Activated T-cell treated with anti-CD3 and anti-CD28 coated beads for 24 hours (primary cell): ENCODE measurements around the gene C5.

ENCODE experiments used
- DNase-seq: peaks from one replicate; pipeline ENCODE4 v3.0.0-alpha.2; 2020; ENCODE audit warnings: low read depth

C5 gene

DNA sequence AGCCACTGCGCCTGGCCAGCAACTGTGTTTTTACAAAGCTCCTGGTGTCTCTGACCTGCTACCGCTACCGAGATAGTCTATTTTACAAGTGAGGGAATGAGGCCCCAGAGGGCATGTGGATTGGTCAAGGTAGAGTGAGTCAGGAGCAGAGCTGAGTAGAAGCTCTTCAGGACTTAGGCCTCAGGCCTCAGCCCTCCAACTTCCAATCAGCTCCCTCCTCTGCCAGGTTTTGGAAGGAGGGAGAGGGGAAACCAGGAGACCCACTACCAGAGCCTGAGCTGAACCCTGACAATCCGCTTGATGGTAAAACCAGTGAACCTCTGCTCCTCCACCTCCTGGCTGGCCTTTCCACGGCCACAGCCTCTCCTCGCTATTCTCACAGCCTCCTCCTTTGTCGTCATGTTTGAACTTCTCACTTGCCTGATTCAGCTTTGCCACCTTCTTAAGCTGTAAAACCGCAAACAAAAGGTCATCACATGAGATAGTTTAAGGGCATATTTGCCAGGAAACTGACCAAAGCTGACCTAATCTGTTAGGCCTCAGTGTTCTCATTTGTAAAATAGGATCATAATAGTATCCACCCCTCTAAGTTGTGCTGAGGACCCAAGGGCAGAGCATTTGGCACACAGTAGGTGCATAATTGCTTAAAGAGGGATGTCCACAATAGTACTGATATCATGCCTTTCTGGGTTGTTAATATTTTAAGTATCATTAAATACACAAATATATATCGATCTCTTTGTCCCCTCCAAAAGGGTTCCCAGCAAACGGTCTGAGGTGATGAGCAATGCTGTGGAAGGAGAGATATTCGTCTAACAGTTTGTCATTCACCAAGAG is 125.2 kb downstream of the C5 start:
- no peak for DNase-seq

DNA sequence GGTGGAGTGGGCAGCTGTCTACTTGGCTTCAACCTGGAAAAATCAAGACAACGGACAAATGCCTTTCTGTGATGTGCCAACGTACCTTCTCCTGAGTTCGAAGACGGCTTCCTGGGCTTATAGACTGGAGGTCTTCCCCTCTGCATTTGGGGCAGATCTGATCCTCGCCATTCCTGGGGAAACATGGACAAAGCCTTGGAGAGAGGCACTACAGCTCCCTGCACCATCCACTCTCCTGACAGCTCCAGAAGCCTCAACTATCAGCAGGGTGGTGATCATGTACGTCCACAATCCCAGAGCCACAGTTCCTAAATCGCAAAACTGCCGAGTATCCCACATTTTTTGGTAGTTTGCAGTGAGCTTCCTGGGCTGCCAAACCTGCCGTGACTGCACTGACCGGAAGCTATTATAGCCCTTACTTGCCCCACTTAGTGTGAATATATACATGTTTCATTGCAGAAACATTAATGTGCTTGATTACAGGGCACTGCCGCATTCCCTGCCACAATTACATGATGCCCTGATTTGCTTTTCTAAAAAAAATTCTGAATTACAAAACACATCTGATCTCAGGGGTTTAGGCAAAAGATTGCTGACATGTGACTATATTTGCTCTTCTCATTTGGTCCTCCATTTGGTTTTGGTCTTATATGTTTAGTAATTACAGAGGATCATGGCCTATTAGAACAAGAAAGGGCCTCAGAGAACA is 126.3 kb downstream of the C5 start:
- DNase-seq, result no peak

DNA sequence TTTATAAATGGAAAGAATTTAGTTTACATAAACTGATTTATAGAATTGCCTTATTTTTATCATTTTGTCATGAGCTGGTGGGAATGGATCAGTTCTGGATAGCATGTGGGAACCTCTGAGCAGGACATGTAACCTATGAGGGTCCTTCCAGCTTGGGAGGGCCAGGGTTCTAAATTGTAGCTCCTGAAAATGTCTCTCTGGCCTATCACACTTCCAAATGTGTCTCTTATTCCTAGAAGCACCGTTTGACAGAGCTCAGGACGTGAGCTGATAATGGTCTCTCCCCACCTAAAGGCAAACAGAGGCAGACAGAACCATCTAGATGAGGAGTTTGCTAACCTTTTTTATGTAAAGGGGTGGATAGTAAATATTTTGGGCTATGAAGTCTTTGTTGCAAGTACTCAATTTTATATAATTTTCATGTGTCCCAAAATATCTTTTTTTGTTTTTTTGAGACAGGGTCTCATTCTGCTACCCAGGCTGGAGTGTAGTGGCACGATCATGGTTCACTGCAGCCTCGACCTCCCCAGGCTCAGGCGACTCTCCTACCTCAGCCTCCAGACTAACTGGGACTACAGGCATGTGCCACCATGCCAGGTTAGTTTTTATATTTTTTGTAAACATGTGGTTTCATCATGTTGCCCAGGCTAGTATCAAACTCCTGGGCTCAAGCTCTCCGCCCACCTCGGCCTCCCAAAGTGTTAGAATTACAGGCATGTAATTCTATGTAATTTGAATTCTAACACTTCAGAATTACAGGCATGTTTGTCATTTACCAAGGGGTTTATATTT is 127.5 kb downstream of the C5 start:
- DNase-seq, result no peak

DNA sequence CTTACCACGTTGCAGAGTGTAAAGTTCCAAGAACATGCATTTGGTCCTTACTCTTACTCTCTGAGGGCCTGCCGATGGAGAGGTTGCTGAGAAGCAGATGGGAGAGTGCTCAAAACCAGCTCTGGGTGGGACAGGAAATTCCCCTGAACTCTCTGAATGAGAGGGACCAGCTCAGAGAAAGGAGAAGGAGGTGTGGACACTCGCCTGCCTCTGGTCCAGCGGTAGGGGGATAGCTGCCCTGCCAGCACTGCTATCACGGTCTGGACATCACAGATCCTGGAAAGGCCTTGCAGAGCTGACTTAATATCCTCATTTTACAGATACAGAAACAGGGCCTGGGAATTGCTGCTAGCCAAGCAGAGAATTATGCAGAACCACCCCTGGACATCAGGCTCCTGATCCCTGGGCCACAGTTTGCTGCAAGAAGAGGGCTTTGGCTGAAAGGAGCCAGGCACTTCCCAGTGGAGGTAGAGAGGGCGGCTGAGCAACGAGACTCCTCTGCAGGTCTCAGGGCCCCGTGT is 128.4 kb downstream of the C5 start:
- no peak for DNase-seq

DNA sequence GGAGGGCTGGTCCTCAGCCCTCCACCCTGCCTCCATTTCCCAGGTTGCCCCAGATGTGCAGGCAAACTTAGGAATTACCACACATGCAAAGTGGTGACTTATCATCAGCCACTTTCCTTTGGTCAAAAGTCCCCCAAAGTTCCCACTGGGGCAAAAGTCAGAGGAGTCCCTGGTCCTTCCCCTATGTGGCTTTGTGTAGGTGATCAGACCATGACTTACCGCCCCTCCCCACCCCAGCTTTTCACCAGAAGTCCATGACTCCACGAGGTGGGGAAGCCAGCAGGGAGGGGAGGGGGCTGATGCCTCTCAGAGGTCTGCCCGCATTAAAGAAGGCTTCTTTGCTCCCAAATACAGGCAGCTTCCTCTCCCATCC is 129.3 kb downstream of the C5 start:
- DNase-seq, result no peak

DNA sequence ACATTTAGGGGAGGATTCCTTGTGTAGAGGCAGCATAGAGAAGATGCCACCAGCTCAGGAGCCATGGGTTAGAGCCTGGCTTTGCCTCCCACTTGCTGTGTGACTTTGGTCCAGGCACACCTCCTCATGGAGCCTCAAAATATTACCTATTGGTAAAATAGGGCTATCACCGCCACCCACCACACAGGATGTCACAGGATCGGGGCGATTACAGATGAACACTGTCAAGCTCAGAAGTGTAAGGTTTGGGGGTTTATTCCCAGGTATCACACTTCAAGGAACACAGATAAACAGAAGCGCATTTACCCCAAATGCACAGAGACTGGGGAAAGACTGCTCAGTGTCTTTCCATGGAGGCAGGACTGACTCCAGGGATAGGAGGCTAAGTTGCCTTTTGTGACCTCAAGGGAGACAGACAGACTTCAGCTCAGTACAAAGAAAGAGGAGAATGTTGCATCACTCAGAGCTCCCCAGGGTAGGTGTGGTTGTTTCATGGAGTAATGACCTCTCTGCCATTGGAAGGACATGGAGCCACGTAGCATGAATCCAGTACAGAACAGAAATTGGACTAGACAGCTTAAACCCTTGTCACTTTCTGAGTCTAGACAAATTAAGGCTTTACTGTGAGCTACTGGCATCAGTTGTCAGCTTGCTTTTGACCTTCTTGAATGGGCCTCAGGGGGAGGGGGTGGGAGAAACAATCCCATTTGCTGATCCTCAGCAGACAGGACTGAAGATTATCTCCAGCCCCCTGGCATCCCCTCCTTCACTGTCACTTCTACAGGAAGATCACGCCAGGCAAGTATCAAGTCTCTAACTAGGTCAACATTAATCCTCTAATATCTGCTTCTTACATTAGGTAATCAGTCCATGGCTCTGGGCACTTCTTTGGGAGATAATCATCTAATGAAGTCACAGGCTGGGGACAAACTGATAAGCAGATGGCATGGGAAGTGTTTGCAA is 130.0 kb downstream of the C5 start:
- no peak for DNase-seq

DNA sequence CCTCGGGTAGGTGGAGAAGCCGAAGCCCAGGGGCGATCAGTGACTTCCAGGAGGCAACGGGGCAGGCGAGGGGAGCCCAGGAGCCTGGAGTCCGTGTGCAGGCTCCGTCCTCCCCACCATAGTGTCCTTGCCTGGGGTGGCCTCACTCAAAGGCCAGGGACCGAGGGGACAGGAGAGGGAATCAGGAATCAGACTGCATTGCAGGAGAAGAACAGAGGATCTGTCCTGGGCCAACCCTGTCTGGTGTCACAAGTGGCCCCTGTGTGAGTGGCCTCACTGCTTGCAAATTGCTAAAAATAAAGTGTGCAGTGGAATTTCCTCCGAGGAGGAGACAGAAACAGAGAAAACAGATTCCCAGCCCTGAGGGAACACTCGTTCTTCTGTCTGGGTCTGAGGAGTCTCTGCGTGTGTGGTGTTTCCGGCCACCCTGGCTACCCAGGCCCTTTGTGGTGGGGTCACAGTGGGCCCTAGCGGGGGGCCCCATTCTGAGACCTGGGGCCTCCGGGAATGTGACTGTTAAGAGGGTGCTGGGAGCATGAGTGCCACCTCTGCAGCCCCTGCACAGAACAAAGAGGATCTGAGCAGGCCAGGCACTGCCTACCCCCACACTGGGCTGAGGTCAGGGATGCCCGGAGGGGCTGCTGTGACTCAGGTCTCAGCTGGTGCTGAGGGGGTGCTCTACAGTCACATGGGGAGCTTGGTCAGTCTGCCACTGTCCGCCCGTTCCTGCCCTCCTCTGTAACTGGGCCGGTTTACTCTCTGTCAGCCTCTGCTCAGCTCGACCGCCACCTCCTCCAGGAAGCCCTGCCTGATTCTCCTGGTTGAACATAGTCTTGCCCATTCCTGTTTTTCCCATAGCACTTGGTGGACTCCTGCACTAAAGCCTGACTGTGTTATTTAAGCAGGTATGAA is 130.9 kb downstream of the C5 start:
- no peak for DNase-seq

DNA sequence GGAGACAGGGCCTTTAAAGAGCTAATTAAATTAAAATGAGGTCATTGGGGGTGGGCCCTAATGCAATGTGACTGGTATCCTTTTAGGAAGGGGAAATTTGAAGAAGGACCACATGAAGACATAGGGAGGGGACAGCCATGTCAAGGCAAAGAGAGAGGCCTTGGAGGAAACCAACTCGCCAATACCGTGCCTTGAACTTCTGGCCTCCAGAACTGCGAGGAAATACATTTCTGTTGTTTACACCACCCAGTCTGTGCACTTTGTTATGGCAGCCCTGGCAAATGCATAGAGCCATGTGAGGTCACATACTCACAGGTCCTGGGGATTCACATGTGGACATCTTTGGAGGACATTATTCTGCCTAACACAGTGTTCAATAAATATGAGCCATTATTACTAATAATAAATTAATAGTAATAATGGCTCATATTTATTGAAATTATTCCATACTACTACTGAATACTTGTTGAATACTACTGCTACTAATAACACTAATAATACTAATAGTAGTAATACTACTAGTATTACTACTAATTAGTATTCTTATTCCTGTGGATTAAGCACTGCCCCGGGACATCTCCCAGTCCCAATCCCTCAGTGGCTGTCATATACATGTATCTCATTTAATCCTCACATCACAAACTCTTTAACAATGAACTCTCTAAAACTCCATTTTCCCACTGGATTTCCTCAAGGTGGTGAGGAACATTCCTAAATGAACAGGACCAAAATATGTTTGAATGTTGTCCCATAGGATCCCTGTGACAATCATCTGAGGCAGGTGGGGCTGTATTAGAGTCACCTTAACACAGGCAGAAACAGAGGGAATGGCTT is 131.9 kb downstream of the C5 start:
- DNase-seq, result no peak

DNA sequence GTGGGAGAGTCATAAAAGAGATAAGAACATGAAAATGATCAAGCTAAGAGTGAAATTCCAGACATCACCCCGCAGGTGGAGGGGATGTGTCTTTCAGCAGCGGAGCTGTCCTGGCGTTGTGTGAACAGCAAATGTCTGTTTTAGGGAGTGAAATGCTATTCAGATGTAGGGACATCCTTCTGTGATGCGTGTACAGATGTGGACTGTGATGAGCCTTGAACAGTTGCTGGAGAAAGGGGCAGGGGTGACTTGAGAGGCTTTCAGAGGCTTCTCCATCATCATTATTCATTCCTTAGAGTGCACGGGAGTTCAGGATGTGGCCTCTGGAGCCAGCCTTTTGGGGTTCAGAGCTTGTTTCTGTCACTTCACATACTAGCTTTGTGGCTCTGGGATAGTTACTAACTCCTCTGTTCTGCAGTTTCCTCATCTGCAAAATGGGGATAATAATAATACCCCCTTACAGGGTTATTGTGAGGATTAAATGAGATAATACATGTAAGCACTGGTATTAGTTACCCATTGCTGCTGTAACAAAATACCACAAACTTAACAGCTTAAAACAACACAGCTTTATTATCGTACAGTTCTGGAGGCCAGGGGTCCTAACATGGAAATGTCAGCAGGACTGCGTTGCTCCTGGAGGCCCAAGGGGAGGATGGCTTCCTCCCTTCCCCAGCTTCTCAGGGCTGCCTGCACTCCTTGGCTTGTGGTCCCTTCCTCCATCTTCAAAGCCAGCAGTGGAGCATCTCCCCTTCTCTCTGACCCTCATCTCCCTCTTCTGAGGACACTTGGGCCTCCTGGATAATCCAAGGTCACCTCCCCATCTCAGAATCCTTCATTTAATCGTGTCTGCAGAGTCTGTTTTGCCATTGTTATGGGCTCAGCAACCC is 132.8 kb downstream of the C5 start:
- DNase-seq, result no peak

DNA sequence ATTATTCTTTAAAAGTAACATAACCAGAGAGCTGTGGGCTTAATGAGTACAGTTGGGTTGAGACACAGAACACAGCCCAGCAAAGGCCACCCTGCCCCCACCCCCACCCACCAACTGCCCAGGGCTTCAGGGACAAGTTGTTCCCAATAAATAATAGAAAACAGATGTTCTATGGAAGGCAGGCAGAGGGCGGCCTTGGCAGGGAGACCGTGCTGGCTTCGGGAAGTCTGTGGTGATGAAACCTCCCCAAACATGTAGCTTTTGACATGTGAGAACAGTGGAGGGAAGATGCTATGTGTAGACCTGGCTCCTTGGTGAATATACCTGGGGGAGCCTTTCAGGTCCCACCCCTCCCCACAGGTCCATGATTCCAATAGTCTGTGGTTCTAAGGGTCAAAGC is 133.5 kb downstream of the C5 start:
- DNase-seq, result no peak

DNA sequence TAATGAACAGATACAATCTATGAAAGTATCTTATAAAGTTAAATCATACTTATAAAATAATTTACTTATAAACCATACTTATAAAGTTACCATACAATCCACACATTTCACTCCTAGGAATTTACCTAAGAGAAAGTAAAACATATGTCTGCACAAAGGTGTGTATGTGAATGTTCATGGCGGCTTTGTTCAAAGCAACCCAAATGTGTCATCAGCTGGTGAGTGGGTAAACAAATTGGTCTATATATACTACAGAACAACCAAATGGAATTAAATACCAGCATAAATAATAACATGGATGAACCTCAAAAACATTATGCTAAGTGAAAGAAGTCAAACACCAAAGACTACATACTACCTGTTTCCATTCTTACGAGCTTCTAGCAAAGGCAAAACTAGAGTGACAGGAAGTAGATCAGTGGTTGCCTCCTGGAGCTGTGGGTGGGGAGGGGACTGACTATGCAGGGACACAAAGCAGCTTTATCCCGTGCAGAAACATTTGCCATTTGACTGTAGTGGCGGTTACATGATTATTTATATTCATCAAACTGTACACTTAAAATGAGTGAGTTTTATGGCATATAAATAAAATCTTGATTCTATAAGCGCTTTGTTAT is 134.1 kb downstream of the C5 start:
- no peak for DNase-seq

DNA sequence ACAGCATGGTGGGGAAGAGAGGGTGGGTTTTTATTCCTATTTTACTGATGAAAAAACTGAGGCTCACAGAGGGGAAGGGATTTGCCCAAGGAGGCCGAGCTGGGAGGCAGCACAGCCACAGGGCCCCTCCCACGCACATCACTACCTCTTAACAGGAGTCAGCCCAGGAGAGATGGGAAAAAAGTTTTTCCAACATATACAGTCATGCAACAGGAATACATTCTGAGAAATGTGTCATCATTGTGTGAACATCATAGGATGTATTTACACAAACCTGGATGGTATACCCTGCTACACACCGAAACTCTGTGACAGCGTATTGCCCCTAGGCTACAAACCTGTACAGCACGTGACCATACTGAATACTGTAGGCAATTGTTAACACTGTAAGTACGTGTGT is 135.1 kb downstream of the C5 start:
- no peak for DNase-seq

DNA sequence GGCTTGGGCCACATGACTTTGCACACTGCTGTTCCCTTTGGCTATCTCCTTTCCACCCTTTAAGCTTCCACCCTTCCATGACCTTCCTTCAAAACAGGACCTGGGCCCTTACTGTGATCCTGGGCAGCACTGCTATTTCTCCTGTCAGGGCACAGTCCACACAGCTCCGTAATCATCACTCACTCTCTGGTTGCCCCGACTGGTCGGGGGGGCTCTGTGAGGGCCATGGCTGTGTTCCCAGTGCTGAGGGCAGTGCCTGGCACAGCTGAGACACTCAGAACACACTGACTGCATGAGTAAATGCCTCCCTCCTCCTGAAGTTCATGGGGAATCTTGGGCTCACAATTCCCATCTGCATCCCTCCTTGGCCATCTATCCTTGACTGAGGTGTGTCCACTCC is 135.7 kb downstream of the C5 start:
- DNase-seq, result no peak

DNA sequence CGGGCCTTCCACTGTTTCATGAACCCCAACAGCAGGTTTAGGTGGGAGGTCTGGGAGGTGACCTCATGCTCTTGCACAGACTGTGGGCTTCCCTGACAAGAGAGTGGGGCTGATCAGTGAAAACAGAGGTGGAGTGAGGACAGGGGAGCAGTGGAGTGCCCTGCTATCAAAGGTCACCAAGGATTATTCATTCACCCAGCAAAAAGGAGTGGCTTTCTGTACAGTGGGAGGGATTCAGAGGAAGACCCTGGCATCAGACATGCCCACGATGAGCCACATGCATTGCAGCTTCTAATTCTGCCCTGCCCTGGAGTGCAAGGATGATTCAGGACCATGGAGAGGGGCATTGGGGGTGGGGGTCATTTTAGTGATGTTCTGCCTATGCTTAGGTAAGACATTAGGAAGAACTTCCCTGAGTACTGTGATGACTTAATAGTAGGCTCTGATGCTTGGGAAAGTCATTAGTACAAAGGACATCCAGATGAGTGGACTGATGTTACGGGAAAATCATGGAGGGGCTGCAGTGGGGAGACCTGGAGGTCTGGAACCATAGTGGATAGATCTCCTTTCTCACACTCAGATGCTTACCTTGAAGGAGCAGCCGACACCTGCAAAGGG is 136.3 kb downstream of the C5 start:
- DNase-seq, result no peak

DNA sequence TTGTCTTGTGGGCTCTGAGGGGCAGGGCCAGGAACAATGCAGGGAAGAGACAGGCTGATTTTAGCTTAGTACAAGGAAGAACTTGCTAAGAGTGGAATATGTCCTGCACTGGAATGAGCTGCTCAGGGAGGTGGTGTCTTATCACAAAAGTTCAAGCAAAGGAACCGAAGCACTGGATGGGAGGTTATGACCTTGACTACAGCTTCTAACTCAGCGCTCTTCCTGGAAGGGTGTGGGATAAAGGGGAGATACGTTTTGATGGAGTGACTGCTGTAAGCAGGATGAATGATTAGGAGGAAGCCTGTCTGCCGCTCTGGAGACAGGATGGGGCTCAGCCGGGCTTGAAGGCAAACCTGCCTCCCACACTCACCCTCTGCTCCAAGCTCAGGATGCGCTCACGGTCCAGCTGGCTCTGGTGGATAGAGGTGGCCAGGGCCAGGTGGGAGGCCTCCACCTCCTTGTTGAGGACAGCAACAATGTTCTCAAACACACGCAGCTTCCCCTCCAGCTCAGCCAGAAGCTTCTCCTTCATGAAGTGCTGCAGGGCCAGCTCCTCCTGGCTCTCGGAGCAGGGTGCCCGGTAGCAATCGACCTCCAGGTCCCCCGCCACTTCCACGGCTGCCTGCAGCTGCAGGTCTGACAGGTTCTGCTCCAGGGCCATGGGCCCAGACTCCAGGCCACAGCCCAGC is 137.0 kb downstream of the C5 start:
- DNase-seq, result no peak

DNA sequence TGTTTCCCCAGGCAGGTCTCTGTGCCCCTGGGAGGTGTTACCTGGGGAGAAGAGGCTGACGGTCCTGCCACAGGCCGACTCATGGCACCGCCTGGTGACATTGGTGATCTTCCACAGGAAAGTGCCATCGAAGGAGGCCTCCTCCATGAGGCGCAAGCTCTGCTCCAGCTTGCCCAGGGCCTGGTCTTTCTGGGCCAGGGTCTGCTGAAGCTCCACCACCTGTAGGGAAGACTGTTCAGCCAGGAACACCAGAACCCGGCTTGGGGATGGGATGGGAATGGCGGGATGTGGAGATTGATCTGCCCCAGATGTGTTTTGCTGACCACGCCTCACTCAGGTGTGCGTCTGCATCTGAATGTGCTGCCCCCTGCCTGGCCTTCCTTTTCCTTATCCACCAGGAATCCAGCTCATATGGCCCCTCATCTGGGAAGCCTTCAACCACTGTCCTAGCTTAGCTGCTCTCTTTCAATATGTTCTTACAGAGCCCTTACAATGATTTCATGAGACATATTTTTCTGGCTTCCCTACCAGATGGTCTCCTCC is 138.7 kb downstream of the C5 start:
- DNase-seq, result no peak

DNA sequence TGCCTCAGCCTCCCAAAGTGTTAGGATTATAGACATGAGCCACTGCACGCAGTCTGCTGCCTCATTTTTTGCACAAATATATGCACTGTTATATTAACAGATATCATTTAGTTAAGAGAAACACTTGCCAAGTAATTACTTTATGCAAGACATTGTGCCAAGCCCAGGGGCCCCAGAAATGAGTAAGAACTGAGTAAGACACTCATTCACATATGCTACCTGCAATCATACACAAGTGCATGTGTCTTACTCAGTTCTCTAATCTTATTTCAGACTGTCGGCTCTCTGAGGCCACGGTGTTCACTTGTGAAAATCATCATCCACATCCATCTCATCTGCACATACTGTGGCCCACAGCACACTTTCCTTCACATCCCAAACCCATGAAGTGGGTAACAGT is 139.4 kb downstream of the C5 start:
- DNase-seq, result no peak
